Mesothelial cell of epicardium (in vitro differentiated cells): ENCODE results near the gene ITPRIPL1. TPM values are rescaled to one million over a fixed set of nuclear protein-coding genes. Genes with fewer than 3 reads are reported as not detected.

Source experiments
- DNase-seq, 2 experiments: peaks; one replicate each; pipeline ENCODE4 v3.0.0; 2021; ENCODE audit warnings: low spot score in 2 of 2; ENCODE audit not compliant: unreplicated experiment in 2 of 2
- H3K27ac Mint-ChIP-seq: 2 replicates; pipeline ENCODE4 v1.8.0; 2021; ENCODE audit warnings: mixed read lengths
- H3K27me3 Mint-ChIP-seq: 2 replicates; pipeline ENCODE4 v1.8.0; 2021; ENCODE audit warnings: low read depth, mixed read lengths
- H3K36me3 Mint-ChIP-seq: 2 replicates; pipeline ENCODE4 v1.8.0; 2021; ENCODE audit warnings: mixed read lengths
- H3K4me1 Mint-ChIP-seq: 2 replicates; pipeline ENCODE4 v1.8.0; 2021; ENCODE audit warnings: mixed read lengths
- H3K4me3 Mint-ChIP-seq: 2 replicates; pipeline ENCODE4 v1.8.0; 2021; ENCODE audit warnings: mild to moderate bottlenecking, moderate library complexity, mixed read lengths
- H3K9me3 Mint-ChIP-seq: 2 replicates; pipeline ENCODE4 v1.8.0; 2021; ENCODE audit warnings: mixed read lengths
- total RNA-seq: library from RNA; stranded (reverse); gene quantifications from 3 replicates; pipeline ENCODE4 v1.2.1, GENCODE V29; 2021
- TF ChIP-seq, protein P1 (sequence below): fragments of 200-600 bp; sonication (generic); IDR thresholded peaks from one replicate; pipeline ENCODE4 v1.5.0; 2021; ENCODE audit warnings: antibody characterized with exemption; ENCODE audit not compliant: unreplicated experiment

Gene ITPRIPL1
- total RNA-seq, 1 donor from 2014 or later = 8.9 TPM

DNA sequence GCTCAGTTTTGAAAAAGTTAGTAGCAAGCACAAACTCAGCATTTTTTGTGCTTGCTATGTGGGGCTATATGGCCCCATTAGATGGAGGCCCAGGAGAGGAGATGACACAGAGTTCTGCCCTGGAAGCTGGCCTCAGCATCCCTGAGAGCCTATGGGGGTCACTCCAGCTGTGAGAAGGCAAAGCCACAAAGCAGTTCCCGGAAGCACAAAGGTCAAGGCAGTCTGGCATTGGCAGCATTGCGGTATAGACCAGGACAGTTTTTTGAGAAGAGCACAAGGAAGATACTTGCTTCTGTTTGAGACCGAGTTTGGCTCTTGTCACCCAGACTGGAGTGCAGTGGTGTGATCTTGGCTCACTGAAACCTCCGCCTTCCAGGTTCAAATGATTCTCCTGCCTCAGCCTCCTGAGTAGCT is 7.5 kb upstream of the ITPRIPL1 start:
- H3K36me3 Mint-ChIP-seq = no peaks in the 10 kb centered on the region
- DNase-seq = no peak
- no peak overlapping the region for H3K4me3 Mint-ChIP-seq
- TF ChIP-seq, protein P1, sequence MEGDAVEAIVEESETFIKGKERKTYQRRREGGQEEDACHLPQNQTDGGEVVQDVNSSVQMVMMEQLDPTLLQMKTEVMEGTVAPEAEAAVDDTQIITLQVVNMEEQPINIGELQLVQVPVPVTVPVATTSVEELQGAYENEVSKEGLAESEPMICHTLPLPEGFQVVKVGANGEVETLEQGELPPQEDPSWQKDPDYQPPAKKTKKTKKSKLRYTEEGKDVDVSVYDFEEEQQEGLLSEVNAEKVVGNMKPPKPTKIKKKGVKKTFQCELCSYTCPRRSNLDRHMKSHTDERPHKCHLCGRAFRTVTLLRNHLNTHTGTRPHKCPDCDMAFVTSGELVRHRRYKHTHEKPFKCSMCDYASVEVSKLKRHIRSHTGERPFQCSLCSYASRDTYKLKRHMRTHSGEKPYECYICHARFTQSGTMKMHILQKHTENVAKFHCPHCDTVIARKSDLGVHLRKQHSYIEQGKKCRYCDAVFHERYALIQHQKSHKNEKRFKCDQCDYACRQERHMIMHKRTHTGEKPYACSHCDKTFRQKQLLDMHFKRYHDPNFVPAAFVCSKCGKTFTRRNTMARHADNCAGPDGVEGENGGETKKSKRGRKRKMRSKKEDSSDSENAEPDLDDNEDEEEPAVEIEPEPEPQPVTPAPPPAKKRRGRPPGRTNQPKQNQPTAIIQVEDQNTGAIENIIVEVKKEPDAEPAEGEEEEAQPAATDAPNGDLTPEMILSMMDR = no peak
- no peak overlapping the region for H3K27ac Mint-ChIP-seq
- H3K27me3 Mint-ChIP-seq = peaks cover 61% of the 10 kb centered on the region
- H3K4me1 Mint-ChIP-seq = peaks cover 8% of the 10 kb centered on the region
- no peaks in the 10 kb centered on the region for H3K9me3 Mint-ChIP-seq

GRCh38 chr2:96318723-96319122 is 6.4 kb upstream of the ITPRIPL1 start:
- H3K9me3 Mint-ChIP-seq = no peaks in the 10 kb centered on the region
- H3K36me3 Mint-ChIP-seq = no peaks in the 10 kb centered on the region
- peaks cover 8% of the 10 kb centered on the region for H3K4me1 Mint-ChIP-seq
- TF ChIP-seq, protein P1 = no peak
- no peak overlapping the region for H3K27ac Mint-ChIP-seq
- peaks cover 71% of the 10 kb centered on the region for H3K27me3 Mint-ChIP-seq
- H3K4me3 Mint-ChIP-seq = no peak overlapping the region
- DNase-seq = no peak

GRCh38 chr2:96319396-96319795 is 5.7 kb upstream of the ITPRIPL1 start:
- Mint-ChIP-seq H3K4me3 (no peak overlapping the region), H3K4me1 (peaks cover 8% of the 10 kb centered on the region), H3K27me3 (peaks cover 77% of the 10 kb centered on the region), H3K27ac (no peak overlapping the region), H3K36me3 (no peaks in the 10 kb centered on the region), H3K9me3 (no peaks in the 10 kb centered on the region)
- TF ChIP-seq, protein P1 = no peak
- no peak for DNase-seq

GRCh38 chr2:96320326-96320725 is 4.8 kb upstream of the ITPRIPL1 start:
- TF ChIP-seq, protein P1 = no peak
- H3K36me3 Mint-ChIP-seq = no peaks in the 10 kb centered on the region
- H3K4me3 Mint-ChIP-seq = no peak overlapping the region
- H3K4me1 Mint-ChIP-seq = peaks cover 8% of the 10 kb centered on the region
- peaks cover 81% of the 10 kb centered on the region for H3K27me3 Mint-ChIP-seq
- DNase-seq = no peak
- no peaks in the 10 kb centered on the region for H3K9me3 Mint-ChIP-seq
- no peak overlapping the region for H3K27ac Mint-ChIP-seq

- H3K36me3 Mint-ChIP-seq = no peaks in the 10 kb centered on the region
- peaks cover 79% of the 10 kb centered on the region for H3K27me3 Mint-ChIP-seq
- peak in 1 of 2 experiments; percentile 47 for DNase-seq
- TF ChIP-seq, protein P1 = no peak
- H3K27ac Mint-ChIP-seq = no peak overlapping the region
- H3K9me3 Mint-ChIP-seq = no peaks in the 10 kb centered on the region
- H3K4me1 Mint-ChIP-seq = peaks cover 14% of the 10 kb centered on the region
- peak overlapping the region; percentile 76 for H3K4me3 Mint-ChIP-seq
Measured at GRCh38 chr2:96320728-96321622, 4.1 kb upstream of the ITPRIPL1 start.
